OCI-LY7 (cell line): Measurements from ENCODE around the gene YBX2.

Experiments used
- EZH2phosphoT487 ChIP-seq: fragments of 200-600 bp; sonication (generic); IDR thresholded peaks from 2 replicates; pipeline ENCODE4 v1.6.1; 2018; ENCODE audit warnings: low read depth, borderline replicate concordance, mild to moderate bottlenecking, mixed run types, antibody characterized with exemption, low read length, moderate library complexity, mixed read lengths
- TF ChIP-seq, protein P1 (sequence below): fragments of 200-600 bp; sonication (generic); conservative IDR thresholded peaks from 2 replicates; pipeline ENCODE4 v1.5.1; 2014; ENCODE audit warnings: mild to moderate bottlenecking, antibody characterized with exemption, low read length, moderate library complexity, mixed read lengths

GRCh38 chr17:7304179-7304578 lies 9.7 kb upstream of the YBX2 start:
- TF ChIP-seq, protein P1, sequence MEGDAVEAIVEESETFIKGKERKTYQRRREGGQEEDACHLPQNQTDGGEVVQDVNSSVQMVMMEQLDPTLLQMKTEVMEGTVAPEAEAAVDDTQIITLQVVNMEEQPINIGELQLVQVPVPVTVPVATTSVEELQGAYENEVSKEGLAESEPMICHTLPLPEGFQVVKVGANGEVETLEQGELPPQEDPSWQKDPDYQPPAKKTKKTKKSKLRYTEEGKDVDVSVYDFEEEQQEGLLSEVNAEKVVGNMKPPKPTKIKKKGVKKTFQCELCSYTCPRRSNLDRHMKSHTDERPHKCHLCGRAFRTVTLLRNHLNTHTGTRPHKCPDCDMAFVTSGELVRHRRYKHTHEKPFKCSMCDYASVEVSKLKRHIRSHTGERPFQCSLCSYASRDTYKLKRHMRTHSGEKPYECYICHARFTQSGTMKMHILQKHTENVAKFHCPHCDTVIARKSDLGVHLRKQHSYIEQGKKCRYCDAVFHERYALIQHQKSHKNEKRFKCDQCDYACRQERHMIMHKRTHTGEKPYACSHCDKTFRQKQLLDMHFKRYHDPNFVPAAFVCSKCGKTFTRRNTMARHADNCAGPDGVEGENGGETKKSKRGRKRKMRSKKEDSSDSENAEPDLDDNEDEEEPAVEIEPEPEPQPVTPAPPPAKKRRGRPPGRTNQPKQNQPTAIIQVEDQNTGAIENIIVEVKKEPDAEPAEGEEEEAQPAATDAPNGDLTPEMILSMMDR = no peak
- TF ChIP-seq EZH2phosphoT487 = no peak
